ENCODE results near the gene SND1. TPM values are rescaled to one million over a fixed set of nuclear protein-coding genes. Genes with fewer than 3 reads are reported as not detected.

The SND1 gene
- total RNA-seq, 4 donors from 2014 or later: 84.2 to 98.8 (median 93.4) TPM

- TF ChIP-seq POLR2A (IDR thresholded peaks at IDR 0.05) (no peak), CTCF (IDR thresholded peaks at IDR 0.05) (no peak)
- H3K27ac ChIP-seq: no peak overlapping the region
- intact Hi-C loops (cut with DNase I): no loop called here
- 96 to 98% methylated on average over 4 of the region's 4 CpGs for WGBS, 2 donors
- no peaks in the 10 kb centered on the region for H3K9me3 ChIP-seq
- peaks cover 0 to 6% (median 0%) of the 10 kb centered on the region in 3 donors for H3K36me3 ChIP-seq
- H3K27me3 ChIP-seq: no peaks in the 10 kb centered on the region
- no peak for DNase-seq
- no peak overlapping the region for H3K4me3 ChIP-seq
- H3K4me1 ChIP-seq: peaks cover 0 to 7% (median 0%) of the 10 kb centered on the region in 3 donors
These were observed 387.6 kb downstream of the SND1 start for GRCh38 chr7:128039544-128039953.

GRCh38 chr7:128040205-128040604 is 388.2 kb downstream of the SND1 start:
- Histone ChIP-seq H3K4me3 (no peak overlapping the region), H3K4me1 (peaks cover 0 to 7% (median 0%) of the 10 kb centered on the region in 3 donors), H3K27ac (no peak overlapping the region), H3K36me3 (peaks cover 0 to 6% (median 0%) of the 10 kb centered on the region in 3 donors), H3K27me3 (no peaks in the 10 kb centered on the region), H3K9me3 (no peaks in the 10 kb centered on the region)
- intact Hi-C loops (cut with DNase I): no loop called here
- 78 to 100% methylated on average over 1 to 3 of the region's 3 CpGs for WGBS, 2 donors
- TF ChIP-seq CTCF (IDR thresholded peaks at IDR 0.05) (no peak), POLR2A (IDR thresholded peaks at IDR 0.05) (no peak)
- DNase-seq: no peak

- DNase-seq: no peak
- TF ChIP-seq CTCF (IDR thresholded peaks at IDR 0.05) (no peak), POLR2A (IDR thresholded peaks at IDR 0.05) (no peak)
- Histone ChIP-seq H3K4me1 (peaks cover 0 to 7% (median 0%) of the 10 kb centered on the region in 3 donors), H3K27me3 (no peaks in the 10 kb centered on the region), H3K4me3 (no peak overlapping the region), H3K27ac (no peak overlapping the region), H3K36me3 (peaks cover 0 to 6% (median 0%) of the 10 kb centered on the region in 3 donors), H3K9me3 (no peaks in the 10 kb centered on the region)
- intact Hi-C loops (cut with DNase I): no loop called here
- WGBS, 2 donors: 17 to 72% methylated on average over 6 to 7 of the region's 7 CpGs
These were observed 389.2 kb downstream of the SND1 start for GRCh38 chr7:128041203-128041602.

- Histone ChIP-seq H3K4me1 (peaks cover 0 to 7% (median 0%) of the 10 kb centered on the region in 3 donors), H3K36me3 (peaks cover 0 to 6% (median 0%) of the 10 kb centered on the region in 3 donors), H3K27me3 (no peaks in the 10 kb centered on the region), H3K27ac (no peak overlapping the region), H3K4me3 (no peak overlapping the region), H3K9me3 (no peaks in the 10 kb centered on the region)
- intact Hi-C loops (cut with DNase I): no loop called here
- no peak for TF ChIP-seq POLR2A (IDR thresholded peaks at IDR 0.05)
- no peak for TF ChIP-seq CTCF (IDR thresholded peaks at IDR 0.05)
- DNase-seq: no peak
- WGBS, 2 donors: 100% methylated on average over 2 of the region's 2 CpGs
These were observed 390.0 kb downstream of the SND1 start for GRCh38 chr7:128042012-128042411.

GRCh38 chr7:128044064-128044463 is 392.1 kb downstream of the SND1 start:
- intact Hi-C loops (cut with DNase I): no loop called here
- 69 to 86% methylated on average over 5 of the region's 5 CpGs for WGBS, 2 donors
- no peak for DNase-seq

More at GRCh38 chr7:128044064-128044463, 392.1 kb downstream of the SND1 start:
- H3K27ac ChIP-seq: no peak overlapping the region
- TF ChIP-seq CTCF (IDR thresholded peaks at IDR 0.05): no peak
- TF ChIP-seq POLR2A (IDR thresholded peaks at IDR 0.05): no peak
- H3K27me3 ChIP-seq: no peaks in the 10 kb centered on the region
- H3K36me3 ChIP-seq: peaks cover 0 to 14% (median 0%) of the 10 kb centered on the region in 3 donors
- peaks cover 0 to 7% (median 0%) of the 10 kb centered on the region in 3 donors for H3K4me1 ChIP-seq
- no peak overlapping the region for H3K4me3 ChIP-seq
- H3K9me3 ChIP-seq: no peaks in the 10 kb centered on the region

Measured in esophagus squamous epithelium (tissue), 5 donors.